ENCODE results near the gene TNFRSF14. TPM values are rescaled to one million over a fixed set of nuclear protein-coding genes. Genes with fewer than 3 reads are reported as not detected.
"Not testable (repeated sequence)": the region's sequence is repeated elsewhere in the genome, so short reads cannot be mapped to it uniquely, and the experiment has no call there.

TNFRSF14 gene
- total RNA-seq, 2 donors from 2014 or later: 124 to 183 TPM

DNA sequence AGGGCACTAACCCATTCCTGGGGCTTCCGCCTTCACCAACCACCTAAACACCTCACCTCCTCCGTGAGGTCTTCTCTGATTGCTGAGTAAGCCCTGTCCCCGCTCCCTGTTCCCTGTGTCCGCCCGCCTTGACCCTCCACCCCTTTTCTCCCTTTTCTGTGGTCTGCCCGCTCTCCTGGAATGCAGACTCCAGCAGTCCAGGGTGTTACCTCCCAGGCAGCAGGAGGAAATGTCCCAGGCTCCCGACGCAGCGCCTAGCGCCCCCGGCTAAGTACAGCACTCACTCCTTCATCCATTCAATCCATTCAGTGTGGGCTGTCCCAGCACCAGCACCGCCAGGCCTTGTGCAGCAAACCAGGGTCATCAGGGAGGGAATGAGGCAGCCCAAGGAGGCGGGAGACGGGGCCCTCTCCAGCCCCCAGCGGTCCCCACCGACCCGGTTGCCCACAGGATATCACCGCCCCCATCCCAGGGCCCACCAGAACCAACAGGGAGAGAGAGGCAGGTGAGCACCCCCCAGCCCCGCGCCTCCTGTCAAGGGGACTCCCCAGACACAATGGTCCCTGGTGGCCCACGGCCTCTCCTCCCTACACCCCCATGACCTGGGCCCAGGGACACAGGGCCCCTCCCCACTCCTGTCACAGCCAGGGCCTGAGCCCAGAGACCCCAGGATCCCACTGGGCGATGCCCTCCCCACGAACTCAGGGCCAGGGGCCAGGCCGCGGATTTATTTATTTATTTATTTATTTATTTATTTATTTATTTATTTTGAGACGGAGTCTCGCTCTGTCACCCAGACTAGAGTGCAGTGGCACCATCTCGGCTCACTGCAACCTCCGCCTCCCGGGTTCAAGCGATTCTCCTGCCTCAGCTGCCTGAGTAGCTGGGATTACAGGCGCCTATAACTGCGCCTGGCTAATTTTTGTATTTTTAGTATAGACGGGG lies 10.2 kb downstream of the TNFRSF14 start:
- no peaks in the 10 kb centered on the region for H3K9me3 Mint-ChIP-seq
- DNase-seq (ENCODE audit: low spot score in 2 of 2) (no peak), ATAC-seq (peak in 1 of 2 donors; percentile 9)
- no peak overlapping the region for H3K27ac Mint-ChIP-seq
- H3K36me3 Mint-ChIP-seq: no peaks in the 10 kb centered on the region

DNA sequence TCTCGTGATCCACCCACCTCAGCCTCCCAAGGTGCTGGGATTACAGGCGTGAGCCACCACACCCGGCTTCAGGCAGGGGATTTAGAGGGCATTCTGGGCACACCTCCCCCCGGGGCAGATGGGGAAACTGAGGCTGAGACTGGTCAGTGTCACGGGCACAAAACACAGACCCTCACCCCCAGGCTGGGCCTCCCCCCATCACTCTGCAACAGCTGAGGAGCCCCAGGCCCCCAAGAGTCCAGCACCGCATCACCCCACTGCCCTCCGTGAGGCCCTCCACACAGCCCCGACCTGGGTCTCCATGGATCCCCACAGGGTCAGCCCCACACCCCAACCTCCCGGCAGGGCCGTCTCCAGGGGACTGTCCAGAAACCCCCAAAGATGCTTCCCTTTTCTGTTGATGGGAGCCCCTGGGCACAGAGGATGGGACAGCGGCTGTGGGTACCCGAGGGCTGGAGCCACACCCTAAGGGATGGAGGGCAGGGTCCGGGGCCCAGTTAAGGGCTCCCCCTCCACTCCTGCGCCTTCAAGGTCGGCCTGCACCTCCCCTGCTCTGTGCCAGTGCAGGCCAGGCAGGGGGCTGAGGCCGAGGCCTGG lies 11.0 kb downstream of the TNFRSF14 start:
- H3K27ac Mint-ChIP-seq: peak overlapping the region in 1 of 2 donors; percentile 86
- no peaks in the 10 kb centered on the region for H3K9me3 Mint-ChIP-seq
- no peak for DNase-seq (ENCODE audit: low spot score in 2 of 2)
- H3K36me3 Mint-ChIP-seq: no peaks in the 10 kb centered on the region
- peak in 1 of 2 donors; percentile 16 for ATAC-seq

DNA sequence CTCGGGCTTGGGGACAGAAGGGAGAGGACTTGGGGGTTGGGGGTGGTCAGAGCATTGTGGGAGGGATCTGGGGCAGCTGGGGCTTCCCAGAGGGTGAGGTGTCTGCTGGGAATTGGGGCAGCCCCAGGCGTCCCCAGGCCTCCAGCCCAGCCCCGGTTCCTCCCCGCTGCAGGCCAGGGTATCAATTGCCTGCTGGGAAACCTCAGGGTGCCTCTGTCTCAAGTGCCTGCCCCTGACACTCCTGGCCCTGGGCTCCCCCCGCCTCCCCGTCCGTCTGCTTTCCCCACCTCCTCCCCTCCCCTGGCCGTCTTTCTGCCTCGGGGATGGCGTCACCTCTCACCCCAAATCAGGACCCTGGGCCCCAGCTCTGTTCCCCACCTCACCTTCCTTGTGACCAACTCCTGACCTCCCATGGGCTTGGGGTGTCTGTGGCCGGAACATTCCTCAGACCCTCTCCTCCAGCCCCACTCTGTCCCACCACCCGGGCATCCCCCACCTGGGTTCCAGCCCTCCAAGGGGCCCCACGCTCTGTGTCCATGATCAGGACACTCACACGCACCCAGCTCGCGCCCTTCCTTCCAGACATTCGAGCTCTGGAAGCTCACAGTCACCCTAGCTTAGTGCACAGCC lies 12.1 kb downstream of the TNFRSF14 start:
- H3K9me3 Mint-ChIP-seq; DNase-seq (ENCODE audit: low spot score in 2 of 2): not testable (repeated sequence)
- ATAC-seq: peak in 1 of 2 donors; percentile 23
- peak overlapping the region in 1 of 2 donors; percentile 70 for H3K27ac Mint-ChIP-seq
- peaks cover 9 to 11% of the 10 kb centered on the region in 2 donors for H3K36me3 Mint-ChIP-seq

GRCh38 chr1:2569060-2569459 lies 12.9 kb downstream of the TNFRSF14 start:
- H3K36me3 Mint-ChIP-seq: peaks cover 17 to 18% of the 10 kb centered on the region in 2 donors

GRCh38 chr1:2569703-2570102 lies 13.5 kb downstream of the TNFRSF14 start:
- ATAC-seq; DNase-seq (ENCODE audit: low spot score in 2 of 2): not testable (repeated sequence)
- peak overlapping the region in 1 of 2 donors; percentile 28 for H3K27ac Mint-ChIP-seq

More at GRCh38 chr1:2569060-2569459, 12.9 kb downstream of the TNFRSF14 start:
- H3K9me3 Mint-ChIP-seq: peaks cover 11 to 17% of the 10 kb centered on the region in 2 donors
- no peak for DNase-seq (ENCODE audit: low spot score in 2 of 2)
- no peak for ATAC-seq
- H3K27ac Mint-ChIP-seq: peak overlapping the region in 1 of 2 donors; percentile 70

GRCh38 chr1:2570332-2570731 lies 14.2 kb downstream of the TNFRSF14 start:
- Mint-ChIP-seq H3K9me3 (peaks cover 12 to 20% of the 10 kb centered on the region in 2 donors), H3K27ac (peak overlapping the region in 1 of 2 donors; percentile 28), H3K36me3 (peaks cover 20 to 26% of the 10 kb centered on the region in 2 donors)
- ATAC-seq (peak in 1 of 2 donors; percentile 36), DNase-seq (ENCODE audit: low spot score in 2 of 2) (no peak)

More at GRCh38 chr1:2569703-2570102, 13.5 kb downstream of the TNFRSF14 start:
- Mint-ChIP-seq H3K9me3 (peaks cover 12 to 20% of the 10 kb centered on the region in 2 donors), H3K36me3 (peaks cover 20 to 25% of the 10 kb centered on the region in 2 donors)

DNA sequence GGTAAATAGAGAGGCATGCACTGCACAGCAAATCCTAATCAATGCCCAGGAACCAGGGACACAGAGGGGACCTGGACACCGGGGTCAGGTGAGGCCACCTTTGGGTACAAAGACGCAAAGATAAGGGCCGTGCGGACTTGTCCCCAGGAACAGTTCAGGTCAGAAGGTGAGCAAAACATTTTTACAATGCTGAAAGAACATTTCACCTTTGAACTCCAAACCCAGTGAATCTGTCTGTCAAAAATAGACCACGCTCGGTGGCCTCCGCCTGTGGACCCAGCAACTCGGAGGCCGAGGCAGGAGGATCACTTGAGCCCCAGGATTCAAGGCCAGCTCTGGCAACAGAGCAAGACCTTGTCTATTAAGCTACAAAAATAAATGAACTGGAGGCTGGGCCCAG lies 15.2 kb downstream of the TNFRSF14 start:
- ATAC-seq (no peak), DNase-seq (ENCODE audit: low spot score in 2 of 2) (no peak)
- H3K36me3 Mint-ChIP-seq: peaks cover 20 to 26% of the 10 kb centered on the region in 2 donors
- peaks cover 12 to 20% of the 10 kb centered on the region in 2 donors for H3K9me3 Mint-ChIP-seq
- H3K27ac Mint-ChIP-seq: no peak overlapping the region

DNA sequence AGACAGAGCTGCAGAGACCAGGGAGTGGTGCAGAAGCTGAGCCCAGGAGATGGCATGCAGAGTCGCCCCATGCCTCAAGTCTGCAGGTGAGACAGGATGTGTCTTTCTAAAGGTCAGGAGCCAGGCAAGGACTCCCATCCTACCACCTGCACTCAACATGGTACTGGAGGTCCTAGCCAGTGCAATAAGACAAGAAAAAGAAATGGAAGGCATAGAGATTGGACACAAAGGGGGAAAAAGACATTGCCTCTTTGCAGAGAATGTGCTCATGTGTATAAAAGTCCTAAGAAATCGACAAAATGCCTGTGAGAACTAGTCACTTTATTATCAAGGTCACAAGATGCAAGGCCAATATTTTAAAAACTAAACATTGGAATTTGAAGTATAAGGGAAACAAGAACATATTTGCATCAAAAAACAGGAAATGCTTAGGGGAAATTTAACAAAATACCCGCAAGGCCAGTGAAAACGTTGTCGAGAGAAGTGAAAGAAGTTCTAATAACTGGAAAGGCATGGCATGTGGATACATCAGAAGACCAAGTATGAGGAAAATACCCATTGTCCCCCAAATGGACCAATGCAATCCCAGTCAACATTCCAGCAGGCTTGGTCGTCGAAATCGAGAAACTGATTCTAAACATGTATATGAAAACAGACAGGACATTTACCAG lies 17.2 kb downstream of the TNFRSF14 start:
- Mint-ChIP-seq H3K27ac (no peak overlapping the region), H3K9me3 (peaks cover 12 to 20% of the 10 kb centered on the region in 2 donors)
- ATAC-seq: no peak

DNA sequence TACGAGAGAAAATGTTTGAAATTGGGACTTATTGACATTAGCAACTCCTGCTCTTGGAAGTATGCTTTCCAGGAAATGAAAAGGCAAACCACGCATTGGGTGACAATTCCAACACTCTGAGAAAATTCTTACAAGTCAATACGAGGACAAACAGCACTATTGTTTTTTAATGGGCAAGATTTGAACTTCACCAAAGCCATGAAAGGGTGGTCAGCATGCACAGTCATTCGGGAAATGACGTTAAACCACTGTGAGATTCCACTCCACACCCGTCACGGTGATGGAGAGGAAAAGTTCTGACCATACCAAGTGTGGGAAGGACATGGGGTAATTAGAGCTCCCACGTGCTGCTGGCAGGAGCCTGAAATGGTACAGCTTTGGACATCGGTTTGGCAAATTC lies 18.2 kb downstream of the TNFRSF14 start:
- Mint-ChIP-seq H3K9me3 (peaks cover 16 to 25% of the 10 kb centered on the region in 2 donors), H3K27ac (no peak overlapping the region), H3K36me3 (peaks cover 20 to 33% of the 10 kb centered on the region in 2 donors)
- ATAC-seq (no peak), DNase-seq (ENCODE audit: low spot score in 2 of 2) (no peak)

More for the DNA sequence above, 17.2 kb downstream of the TNFRSF14 start:
- H3K36me3 Mint-ChIP-seq: peaks cover 20 to 26% of the 10 kb centered on the region in 2 donors
- DNase-seq (ENCODE audit: low spot score in 2 of 2): no peak

GRCh38 chr1:2575801-2576663 lies 19.9 kb downstream of the TNFRSF14 start:
- Mint-ChIP-seq H3K27ac (peak overlapping the region; percentile 68 to 93), H3K9me3 (peaks cover 16 to 25% of the 10 kb centered on the region in 2 donors), H3K36me3 (peaks cover 20 to 33% of the 10 kb centered on the region in 2 donors)
- no peak for DNase-seq (ENCODE audit: low spot score in 2 of 2)
- no peak for ATAC-seq

GRCh38 chr1:2577565-2578075 lies 21.4 kb downstream of the TNFRSF14 start:
- H3K9me3 Mint-ChIP-seq: peaks cover 16 to 27% of the 10 kb centered on the region in 2 donors
- ATAC-seq: peak; percentile 43 to 54
- DNase-seq (ENCODE audit: low spot score in 2 of 2): not testable (repeated sequence)
- H3K27ac Mint-ChIP-seq: peak overlapping the region; percentile 90 to 93
- H3K36me3 Mint-ChIP-seq: peaks cover 18 to 35% of the 10 kb centered on the region in 2 donors

GRCh38 chr1:2578758-2579118 lies 22.6 kb downstream of the TNFRSF14 start:
- H3K27ac Mint-ChIP-seq: peak overlapping the region; percentile 61 to 93

DNA sequence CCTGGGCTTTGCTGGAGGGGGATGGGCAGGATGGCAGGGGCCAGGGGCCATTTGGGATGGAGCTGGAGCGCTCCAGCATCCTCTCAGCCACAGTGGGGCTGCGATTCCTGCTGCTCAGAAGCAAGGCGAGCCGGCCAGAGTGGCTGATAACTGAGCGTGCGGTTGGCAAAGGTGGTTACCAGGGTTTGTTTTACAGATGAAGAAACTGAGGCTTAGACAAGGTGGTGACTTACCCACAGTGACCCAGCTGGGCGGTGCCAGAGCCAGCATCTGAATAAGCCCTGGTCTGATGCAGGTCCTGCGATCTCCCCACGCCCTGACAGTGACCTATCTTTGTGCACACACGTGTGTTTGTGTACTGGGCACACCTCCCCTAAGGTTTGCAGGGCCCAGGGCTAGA lies 24.5 kb downstream of the TNFRSF14 start:
- Mint-ChIP-seq H3K9me3 (peaks cover 4 to 9% of the 10 kb centered on the region in 2 donors), H3K36me3 (peaks cover 6 to 19% of the 10 kb centered on the region in 2 donors), H3K27ac (peak overlapping the region; percentile 84 to 93)
- DNase-seq (ENCODE audit: low spot score in 2 of 2): no peak
- no peak for ATAC-seq

More at GRCh38 chr1:2578758-2579118, 22.6 kb downstream of the TNFRSF14 start:
- Mint-ChIP-seq H3K36me3 (peaks cover 6 to 24% of the 10 kb centered on the region in 2 donors), H3K9me3 (peaks cover 8 to 15% of the 10 kb centered on the region in 2 donors)
- no peak for DNase-seq (ENCODE audit: low spot score in 2 of 2)
- ATAC-seq: no peak

GRCh38 chr1:2582391-2582790 lies 26.2 kb downstream of the TNFRSF14 start:
- H3K9me3 Mint-ChIP-seq: peaks cover 4 to 9% of the 10 kb centered on the region in 2 donors
- no peak for DNase-seq (ENCODE audit: low spot score in 2 of 2)
- peak overlapping the region in 1 of 2 donors; percentile 84 for H3K27ac Mint-ChIP-seq

DNA sequence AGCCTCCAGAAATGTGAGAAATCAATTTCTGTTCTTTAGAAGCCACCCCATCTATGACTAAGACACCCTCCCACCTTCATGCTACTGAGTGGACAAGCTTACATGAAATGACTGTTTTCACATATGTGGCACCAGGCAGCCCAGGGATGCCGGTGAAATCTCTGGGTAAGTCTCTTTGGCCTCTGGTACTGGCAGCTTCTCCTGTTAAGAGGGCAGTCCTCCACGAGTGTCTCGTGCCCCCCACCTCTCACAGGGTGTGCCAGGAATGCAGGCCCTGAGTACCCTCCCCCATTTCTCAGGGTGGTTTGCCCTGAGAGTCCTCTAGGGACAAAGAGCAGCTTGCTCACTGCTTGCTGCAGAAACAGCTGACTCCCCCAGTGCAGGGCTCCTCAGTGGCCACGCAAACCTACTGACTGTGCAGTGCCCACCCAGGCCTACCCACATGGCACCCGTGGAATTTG lies 27.2 kb downstream of the TNFRSF14 start:
- DNase-seq (ENCODE audit: low spot score in 2 of 2): no peak
- peaks cover 4 to 9% of the 10 kb centered on the region in 2 donors for H3K9me3 Mint-ChIP-seq
- H3K36me3 Mint-ChIP-seq: peaks cover 6 to 19% of the 10 kb centered on the region in 2 donors

More at GRCh38 chr1:2582391-2582790, 26.2 kb downstream of the TNFRSF14 start:
- no peak for ATAC-seq
- H3K36me3 Mint-ChIP-seq: peaks cover 6 to 19% of the 10 kb centered on the region in 2 donors

More for the DNA sequence above, 27.2 kb downstream of the TNFRSF14 start:
- H3K27ac Mint-ChIP-seq: peak overlapping the region; percentile 72 to 94
- peak; percentile 7 to 14 for ATAC-seq
